CD4-positive, alpha-beta T cell (primary cell): Measurements from ENCODE around the gene FAM171A1. TPM values are rescaled to one million over a fixed set of nuclear protein-coding genes. Genes with fewer than 3 reads are reported as not detected.

ENCODE experiments used
- ATAC-seq: fragments of 200-7000 bp; cut with Tn5 transposase; one replicate; pipeline ENCODE4 v1.10.0; 2022; ENCODE audit warnings: mild to moderate bottlenecking; ENCODE audit not compliant: poor library complexity
- CTCF ChIA-PET: fragments of 350-600 bp; sonication (Branson Sonifier 250); formaldehyde crosslinking; loops from one replicate; lab custom pipeline; 2021; ENCODE audit warnings: antibody characterized with exemption, inconsistent platforms; lab: Charles Lee
- POLR2A ChIA-PET: fragments of 350-600 bp; sonication (Branson Sonifier 250); formaldehyde crosslinking; loops from one replicate; lab custom pipeline; 2021; ENCODE audit warnings: antibody characterized with exemption, inconsistent platforms; lab: Charles Lee
- DNase-seq, 14 experiments: peaks; one replicate each; pipeline ENCODE4 v3.0.0-alpha.2; 2013 to 2020; ENCODE audit warnings: mixed read lengths in 2 of 14
- H3K27ac ChIP-seq, 2 donors: one replicate each; pipeline versions ENCODE4 v1.5.1 to v1.7.0; 2013; ENCODE audit warnings: low read length in 2 of 2, low read depth in 1 of 2, mild to moderate bottlenecking in 1 of 2
- H3K27me3 ChIP-seq, 2 experiments: 1 replicate in 1 of 2; 2 replicates in 1 of 2; pipeline versions ENCODE4 v1.6.1 to v1.7.0; 2013; ENCODE audit warnings: low read length in 2 of 2, control low read depth in 1 of 2, mild to moderate bottlenecking in 1 of 2, moderate library complexity in 1 of 2; ENCODE audit not compliant: insufficient read depth in 2 of 2, control insufficient read depth in 1 of 2
- H3K36me3 ChIP-seq: one replicate; pipeline ENCODE4 v1.6.1; 2013; ENCODE audit warnings: low read length, control low read depth; ENCODE audit not compliant: insufficient read depth
- H3K4me1 ChIP-seq: one replicate; pipeline ENCODE4 v1.6.1; 2013; ENCODE audit warnings: low read length, control low read depth; ENCODE audit not compliant: insufficient read depth
- H3K4me3 ChIP-seq: one replicate; pipeline ENCODE4 v1.5.1; 2013; ENCODE audit warnings: mild to moderate bottlenecking, low read length, moderate library complexity
- H3K9me3 ChIP-seq, 2 experiments: 1 replicate in 1 of 2; 2 replicates in 1 of 2; pipeline versions ENCODE4 v1.6.1 to v1.7.0; 2013; ENCODE audit warnings: low read length in 2 of 2, mild to moderate bottlenecking in 2 of 2, control low read depth in 1 of 2, moderate library complexity in 1 of 2; ENCODE audit not compliant: control insufficient read depth in 1 of 2, insufficient read depth in 1 of 2
- H3K27ac Mint-ChIP-seq: one replicate; pipeline ENCODE4 v1.8.0; 2020; ENCODE audit warnings: mixed read lengths
- H3K27me3 Mint-ChIP-seq: one replicate; pipeline ENCODE4 v1.8.0; 2021; ENCODE audit warnings: mixed read lengths
- H3K36me3 Mint-ChIP-seq: one replicate; pipeline ENCODE4 v1.8.0; 2021; ENCODE audit warnings: low read depth, mixed read lengths
- H3K4me1 Mint-ChIP-seq: one replicate; pipeline ENCODE4 v1.8.0; 2021; ENCODE audit warnings: low read depth, mixed read lengths
- H3K4me3 Mint-ChIP-seq: one replicate; pipeline ENCODE4 v1.8.0; 2020; ENCODE audit warnings: mild to moderate bottlenecking, mixed read lengths
- H3K9me3 Mint-ChIP-seq: one replicate; pipeline ENCODE4 v1.8.0; 2020; ENCODE audit warnings: mixed read lengths
- CTCF ChIP-seq: fragments of 200-600 bp; IDR thresholded peaks from one replicate; pipeline ENCODE4 v1.8.0; 2022; ENCODE audit warnings: antibody characterized with exemption, mild to moderate bottlenecking
- intact Hi-C, 2 experiments: fragments of 100-400 bp; cut with DNase I in 1 of 2; cut with micrococcal nuclease in 1 of 2; formaldehyde crosslinking; loops; one replicate each; pipeline versions ENCODE4 v1.15.1 to v1.9.0; 2023 to 2025; cut with DNase I, micrococcal nuclease
- total RNA-seq, 174 experiments: library from RNA in 2 of 174; stranded (reverse) in 2 of 174; gene quantifications; one replicate each; pipeline ENCODE4 v1.2.3 and lab custom pipeline; 2021 to 2026

The FAM171A1 gene
- total RNA-seq, 2 experiments from 2014 or later = 1.8 to 2.6 TPM

- H3K4me1 ChIP-seq = peaks cover 49% of the 10 kb centered on the region
- Mint-ChIP-seq H3K9me3 (no peaks in the 10 kb centered on the region), H3K4me3 (no peak overlapping the region), H3K4me1 (peaks cover 19% of the 10 kb centered on the region), H3K36me3 (no peaks in the 10 kb centered on the region), H3K27me3 (no peaks in the 10 kb centered on the region), H3K27ac (no peak overlapping the region)
- CTCF ChIA-PET = no interaction called here
- H3K4me3 ChIP-seq = no peak overlapping the region
- H3K36me3 ChIP-seq = no peaks in the 10 kb centered on the region
- H3K27me3 ChIP-seq = no peaks in the 10 kb centered on the region
- POLR2A ChIA-PET = interaction anchor here (0.7 kb wide), 1 partner anchor 27 kb away, joined by 3 read pairs; no protein-coding TSS in a partner anchor
- intact Hi-C loops = no loop called here
- TF ChIP-seq CTCF = no peak
- H3K27ac ChIP-seq = no peak overlapping the region
- DNase-seq = no peak
- no peak for ATAC-seq
- no peaks in the 10 kb centered on the region for H3K9me3 ChIP-seq
These were observed 173.2 kb downstream of the FAM171A1 start for GRCh38 chr10:15197911-15198310.

DNA sequence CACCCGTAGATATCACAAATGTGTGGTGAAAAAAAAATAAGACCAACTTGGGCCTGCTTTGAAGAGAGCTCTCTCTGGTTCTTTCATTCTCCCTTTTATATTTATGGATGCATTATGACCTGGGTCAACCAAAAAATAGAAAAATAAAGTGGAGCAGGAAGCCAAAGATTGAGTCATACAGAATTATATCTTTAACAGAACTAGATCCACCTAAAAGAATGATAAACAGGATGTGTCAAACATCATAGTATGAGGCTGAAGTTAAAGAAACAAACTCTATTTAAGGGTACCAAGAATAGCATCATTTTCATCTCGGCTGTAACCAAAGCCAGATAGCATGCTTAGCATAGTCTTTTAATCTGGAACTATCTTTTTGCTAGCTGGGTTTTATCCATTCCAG is 173.8 kb downstream of the FAM171A1 start:
- DNase-seq (peak in 1 of 14 experiments; percentile 49), ATAC-seq (no peak)
- H3K4me1 ChIP-seq = peaks cover 44% of the 10 kb centered on the region
- no peak for TF ChIP-seq CTCF
- H3K36me3 Mint-ChIP-seq = no peaks in the 10 kb centered on the region
- H3K27me3 Mint-ChIP-seq = no peaks in the 10 kb centered on the region
- no peaks in the 10 kb centered on the region for H3K36me3 ChIP-seq
- H3K27me3 ChIP-seq = no peaks in the 10 kb centered on the region
- no peak overlapping the region for H3K4me3 ChIP-seq
- POLR2A ChIA-PET = interaction anchor here (0.6 to 1.3 kb wide), 3 partner anchors 11 to 26 kb away, joined by 3 to 4 read pairs (median 3); no protein-coding TSS in a partner anchor
- H3K9me3 ChIP-seq = no peaks in the 10 kb centered on the region
- H3K9me3 Mint-ChIP-seq = no peaks in the 10 kb centered on the region
- peaks cover 14% of the 10 kb centered on the region for H3K4me1 Mint-ChIP-seq
- peak overlapping the region; percentile 55 for H3K27ac Mint-ChIP-seq
- intact Hi-C loops = no loop called here
- peak overlapping the region in 1 of 2 donors; percentile 15 for H3K27ac ChIP-seq
- H3K4me3 Mint-ChIP-seq = peak overlapping the region; percentile 49
- CTCF ChIA-PET = no interaction called here

DNA sequence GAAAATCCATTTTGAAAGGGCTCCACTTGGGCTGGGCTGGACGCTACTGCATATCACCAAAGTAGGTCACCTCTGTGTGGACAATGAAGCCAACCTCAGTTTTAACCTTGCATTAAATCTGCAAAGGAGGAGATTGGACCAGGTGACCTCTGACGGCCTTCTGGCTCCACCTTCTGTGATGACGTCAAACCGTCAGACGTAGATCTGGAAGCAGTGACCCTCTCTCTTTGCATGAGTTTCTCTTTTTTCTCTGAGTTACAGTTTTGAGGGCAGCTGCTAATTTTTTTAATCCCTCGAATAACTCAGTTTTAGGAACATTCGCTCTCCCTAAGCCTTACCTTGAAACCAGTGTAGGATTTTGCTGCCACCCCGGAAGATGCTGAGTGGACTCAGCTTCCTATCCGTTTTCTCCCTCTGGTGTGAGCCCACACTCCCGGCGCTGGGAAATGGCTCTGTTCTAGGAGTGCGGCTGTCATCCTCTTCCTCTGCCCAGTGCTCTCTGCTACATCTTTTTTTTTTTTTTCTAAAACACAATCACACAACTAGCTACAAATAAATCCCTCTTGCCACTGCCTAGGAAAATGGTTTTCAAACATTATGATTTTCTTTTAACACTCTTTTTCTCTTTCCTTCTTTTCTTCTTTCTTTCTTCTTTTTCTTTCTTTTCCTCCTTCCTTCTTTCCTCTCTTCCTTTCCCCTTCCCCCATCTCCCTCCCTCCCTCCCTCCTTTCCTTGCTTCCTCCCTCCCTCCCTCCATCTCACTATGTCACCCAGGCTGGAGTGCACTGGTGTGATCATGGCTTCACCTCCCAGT is 174.9 kb downstream of the FAM171A1 start:
- no peaks in the 10 kb centered on the region for H3K36me3 ChIP-seq
- CTCF ChIA-PET = interaction anchor here (0.7 kb wide), 1 partner anchor 32 kb away, joined by 3 read pairs; no protein-coding TSS in a partner anchor
- TF ChIP-seq CTCF = no peak
- peaks cover 41% of the 10 kb centered on the region for H3K4me1 ChIP-seq
- POLR2A ChIA-PET = interaction anchor here (1.3 kb wide), 1 partner anchor 11 kb away, joined by 4 read pairs; no protein-coding TSS in a partner anchor
- no peak overlapping the region for H3K27ac ChIP-seq
- H3K4me1 Mint-ChIP-seq = peaks cover 9% of the 10 kb centered on the region
- intact Hi-C loops = no loop called here
- no peaks in the 10 kb centered on the region for H3K36me3 Mint-ChIP-seq
- H3K9me3 Mint-ChIP-seq = no peaks in the 10 kb centered on the region
- H3K27me3 Mint-ChIP-seq = no peaks in the 10 kb centered on the region
- no peaks in the 10 kb centered on the region for H3K9me3 ChIP-seq
- ATAC-seq (no peak), DNase-seq (peak in 3 of 14 experiments; percentile 33 to 54 (median 42))
- peak overlapping the region; percentile 34 for H3K4me3 ChIP-seq
- no peak overlapping the region for H3K27ac Mint-ChIP-seq
- no peaks in the 10 kb centered on the region for H3K27me3 ChIP-seq
- peak overlapping the region; percentile 13 for H3K4me3 Mint-ChIP-seq
